ENCODE results near the gene PIEZO2. TPM values are rescaled to one million over a fixed set of nuclear protein-coding genes. Genes with fewer than 3 reads are reported as not detected.

PIEZO2 gene
- polyA plus RNA-seq, 1 experiment = 2.8 TPM

GRCh38 chr18:11162462-11162861, 13.1 kb upstream of the PIEZO2 start:
- CTCF ChIA-PET = interaction anchor here (1.1 to 2.5 kb wide), 6 partner anchors 9 to 391 kb away, joined by 3 to 19 read pairs (median 12); no protein-coding TSS in a partner anchor
- H3K27ac ChIP-seq (ENCODE audit: low read depth, low read length) = no peak overlapping the region
- H3K27me3 ChIP-seq (ENCODE audit: control insufficient read depth, insufficient read depth, low read length) = no peaks in the 10 kb centered on the region
- TF ChIP-seq, protein P1, sequence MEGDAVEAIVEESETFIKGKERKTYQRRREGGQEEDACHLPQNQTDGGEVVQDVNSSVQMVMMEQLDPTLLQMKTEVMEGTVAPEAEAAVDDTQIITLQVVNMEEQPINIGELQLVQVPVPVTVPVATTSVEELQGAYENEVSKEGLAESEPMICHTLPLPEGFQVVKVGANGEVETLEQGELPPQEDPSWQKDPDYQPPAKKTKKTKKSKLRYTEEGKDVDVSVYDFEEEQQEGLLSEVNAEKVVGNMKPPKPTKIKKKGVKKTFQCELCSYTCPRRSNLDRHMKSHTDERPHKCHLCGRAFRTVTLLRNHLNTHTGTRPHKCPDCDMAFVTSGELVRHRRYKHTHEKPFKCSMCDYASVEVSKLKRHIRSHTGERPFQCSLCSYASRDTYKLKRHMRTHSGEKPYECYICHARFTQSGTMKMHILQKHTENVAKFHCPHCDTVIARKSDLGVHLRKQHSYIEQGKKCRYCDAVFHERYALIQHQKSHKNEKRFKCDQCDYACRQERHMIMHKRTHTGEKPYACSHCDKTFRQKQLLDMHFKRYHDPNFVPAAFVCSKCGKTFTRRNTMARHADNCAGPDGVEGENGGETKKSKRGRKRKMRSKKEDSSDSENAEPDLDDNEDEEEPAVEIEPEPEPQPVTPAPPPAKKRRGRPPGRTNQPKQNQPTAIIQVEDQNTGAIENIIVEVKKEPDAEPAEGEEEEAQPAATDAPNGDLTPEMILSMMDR (IDR thresholded peaks at IDR 0.05; ENCODE audit: low read depth, low read length) = no peak
- no peaks in the 10 kb centered on the region; the same call in 1 of the 2 replicates for H3K9me3 ChIP-seq (ENCODE audit: control insufficient read depth, insufficient read depth, low read length)
- no peak for DNase-seq (ENCODE audit: low read depth, low spot score)
- H3K4me3 ChIP-seq (ENCODE audit: low read depth, low read length) = no peak overlapping the region
- POLR2A ChIA-PET = interaction anchor here (0.6 kb wide), 1 partner anchor 833 kb away, joined by 3 read pairs; no protein-coding TSS in a partner anchor

DNA sequence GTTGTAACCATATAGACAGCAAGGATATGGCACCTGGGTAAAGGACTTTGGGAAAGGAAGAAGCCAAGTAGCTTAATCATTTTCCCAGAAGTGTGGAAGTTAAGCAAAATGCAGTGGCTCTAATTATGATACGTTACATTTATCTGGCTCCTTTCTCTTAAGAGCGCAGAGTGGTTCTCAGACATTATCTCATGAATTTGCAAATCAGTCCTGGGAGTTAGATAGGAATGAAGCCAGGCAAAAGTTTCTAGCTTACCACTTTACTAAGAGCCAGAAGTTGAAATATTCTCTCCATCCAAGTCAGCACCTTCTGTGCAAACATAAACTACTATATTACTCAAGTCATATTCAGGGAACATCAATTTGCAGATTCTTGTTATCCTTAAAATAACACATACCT, 10.9 kb upstream of the PIEZO2 start:
- H3K4me3 ChIP-seq (ENCODE audit: low read depth, low read length) = no peak overlapping the region
- ChIA-PET POLR2A (no interaction called here), CTCF (interaction anchor here (1.0 to 1.5 kb wide), 3 partner anchors 309 to 600 kb away, joined by 3 to 6 read pairs (median 5); no protein-coding TSS in a partner anchor)
- DNase-seq (ENCODE audit: low read depth, low spot score) = no peak
- TF ChIP-seq, protein P1 (IDR thresholded peaks at IDR 0.05; ENCODE audit: low read depth, low read length) = no peak
- H3K27ac ChIP-seq (ENCODE audit: low read depth, low read length) = no peak overlapping the region
- H3K9me3 ChIP-seq (ENCODE audit: control insufficient read depth, insufficient read depth, low read length) = no peaks in the 10 kb centered on the region; the same call in 1 of the 2 replicates
- peaks cover 3% of the 10 kb centered on the region for H3K27me3 ChIP-seq (ENCODE audit: control insufficient read depth, insufficient read depth, low read length)

GRCh38 chr18:11159844-11160243, 10.5 kb upstream of the PIEZO2 start:
- TF ChIP-seq, protein P1 (IDR thresholded peaks at IDR 0.05; ENCODE audit: low read depth, low read length) = no peak
- Histone ChIP-seq H3K4me3 (ENCODE audit: low read depth, low read length) (no peak overlapping the region), H3K9me3 (ENCODE audit: control insufficient read depth, insufficient read depth, low read length) (no peaks in the 10 kb centered on the region; the same call in 1 of the 2 replicates), H3K27me3 (ENCODE audit: control insufficient read depth, insufficient read depth, low read length) (peaks cover 3% of the 10 kb centered on the region), H3K27ac (ENCODE audit: low read depth, low read length) (no peak overlapping the region)
- CTCF ChIA-PET = interaction anchor here (1.0 to 1.5 kb wide), 3 partner anchors 309 to 599 kb away, joined by 3 to 6 read pairs (median 5); no protein-coding TSS in a partner anchor
- POLR2A ChIA-PET = no interaction called here
- no peak for DNase-seq (ENCODE audit: low read depth, low spot score)

DNA sequence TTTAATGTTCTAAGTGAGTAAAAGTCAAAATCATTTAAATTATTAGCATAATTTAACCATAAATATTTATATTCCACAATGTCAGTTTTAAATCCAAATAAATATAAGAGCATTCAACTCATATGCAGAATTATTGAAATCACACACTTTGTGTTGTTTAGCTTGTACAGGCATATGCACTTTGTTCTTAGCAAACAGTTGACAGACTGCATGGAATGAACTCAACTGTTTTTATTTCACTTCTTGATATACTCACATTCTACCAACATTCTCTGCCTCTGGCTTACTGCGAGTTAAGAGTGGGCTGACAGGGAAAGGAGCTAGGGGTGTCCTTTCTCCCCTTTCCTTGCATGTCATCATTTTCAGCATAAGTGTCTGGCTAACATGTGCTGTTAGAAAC, 7.6 kb upstream of the PIEZO2 start:
- no peaks in the 10 kb centered on the region for H3K9me3 ChIP-seq (ENCODE audit: control insufficient read depth, insufficient read depth, low read length)
- H3K27ac ChIP-seq (ENCODE audit: low read depth, low read length) = no peak overlapping the region
- ChIA-PET CTCF (interaction anchor here (1.2 to 9.7 kb wide), 4 partner anchors 305 to 596 kb away, joined by 4 to 185 read pairs (median 5); no protein-coding TSS in a partner anchor), POLR2A (no interaction called here)
- TF ChIP-seq, protein P1 (IDR thresholded peaks at IDR 0.05; ENCODE audit: low read depth, low read length) = no peak
- no peak overlapping the region for H3K4me3 ChIP-seq (ENCODE audit: low read depth, low read length)
- no peak for DNase-seq (ENCODE audit: low read depth, low spot score)
- H3K27me3 ChIP-seq (ENCODE audit: control insufficient read depth, insufficient read depth, low read length) = peaks cover 6% of the 10 kb centered on the region

DNA sequence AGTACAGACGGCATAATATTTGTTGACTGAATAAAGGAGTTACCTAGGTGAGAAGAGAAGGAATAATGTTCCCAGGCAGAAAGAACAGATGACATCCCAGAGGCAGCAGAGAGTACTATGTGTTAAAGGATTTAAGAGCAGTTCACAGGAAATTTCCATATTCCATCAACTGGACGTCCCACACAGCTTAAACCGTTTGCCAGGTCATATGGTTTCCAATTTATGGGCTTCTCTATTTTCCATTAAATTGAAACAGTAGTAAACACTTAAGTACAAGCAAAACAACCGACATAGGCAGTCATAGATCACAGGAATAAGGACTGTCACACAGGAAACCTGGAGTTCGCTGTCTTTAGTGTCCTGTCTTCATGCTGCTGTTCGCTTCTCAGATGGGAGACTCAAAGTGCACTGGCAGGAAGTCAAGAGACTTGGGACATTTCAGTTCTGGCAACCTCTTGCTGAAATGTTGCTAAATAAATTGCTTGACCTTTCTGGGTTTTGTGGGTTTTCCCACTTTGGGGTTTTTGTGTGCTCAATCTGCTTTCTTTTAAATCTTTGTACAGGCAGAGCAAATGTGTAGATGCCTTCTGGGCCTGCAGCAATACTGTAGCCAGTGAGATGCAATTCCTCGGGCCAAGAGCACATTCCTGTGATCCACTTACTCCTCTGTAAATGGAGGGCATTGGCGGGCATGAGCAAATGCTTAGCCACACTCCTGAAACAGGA, 5.8 kb upstream of the PIEZO2 start:
- ChIA-PET CTCF (interaction anchor here (0.7 to 9.7 kb wide), 25 partner anchors 8 to 595 kb away, joined by 3 to 185 read pairs (median 6); no protein-coding TSS in a partner anchor), POLR2A (no interaction called here)
- Histone ChIP-seq H3K27me3 (ENCODE audit: control insufficient read depth, insufficient read depth, low read length) (peaks cover 20% of the 10 kb centered on the region), H3K4me3 (ENCODE audit: low read depth, low read length) (no peak overlapping the region), H3K9me3 (ENCODE audit: control insufficient read depth, insufficient read depth, low read length) (no peaks in the 10 kb centered on the region), H3K27ac (ENCODE audit: low read depth, low read length) (no peak overlapping the region)
- DNase-seq (ENCODE audit: low read depth, low spot score) = no peak
- TF ChIP-seq, protein P1 (IDR thresholded peaks at IDR 0.05; ENCODE audit: low read depth, low read length) = no peak
